NOMO-1 treated with dmso at 0.1 percent for 144 hours (cell line): Measurements from ENCODE around the gene CHST7.

Source experiments
- DNase-seq: peaks from one replicate; lab custom pipeline; 2025; ENCODE audit not compliant: unreplicated experiment; lab: John Stamatoyannopoulos, UW

The CHST7 gene

GRCh38 chrX:46645614-46646013 is 72.0 kb downstream of the CHST7 start:
- no peak for DNase-seq

DNA sequence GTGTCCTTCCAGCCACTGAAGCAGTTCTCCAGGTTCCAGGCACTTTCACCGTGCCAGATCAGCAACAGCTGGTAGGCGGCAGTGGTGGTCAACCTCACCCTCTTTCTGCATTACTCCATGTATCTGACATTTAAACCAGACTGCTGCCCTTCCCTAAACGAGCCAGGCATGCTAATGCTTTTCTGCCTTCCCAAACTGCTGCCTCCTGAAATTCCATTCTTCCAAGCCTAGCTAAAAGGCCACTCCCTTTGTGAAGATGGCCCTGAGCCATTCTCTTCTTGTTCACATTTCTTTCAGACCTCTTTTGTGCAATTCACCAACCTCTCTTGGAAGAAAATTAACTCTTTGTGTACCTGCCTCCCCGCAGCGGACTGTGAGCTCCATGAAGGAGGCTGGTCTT is 73.7 kb downstream of the CHST7 start:
- no peak for DNase-seq
